Mesenchymal stem cell (in vitro differentiated cells and primary cell): Measurements from ENCODE around the gene DGCR8.

Experiments
- DNase-seq: peaks from one replicate; pipeline ENCODE4 v3.0.0-alpha.2; 2013
- H2AFZ ChIP-seq: one replicate; pipeline ENCODE4 v1.6.1; 2013; ENCODE audit warnings: low read depth, mild to moderate bottlenecking, control low read depth, inconsistent platforms, low read length, moderate library complexity
- H2AK5ac ChIP-seq: 2 replicates; pipeline ENCODE4 v1.6.1; 2013; ENCODE audit warnings: low read length, moderate library complexity, mild to moderate bottlenecking, inconsistent platforms; ENCODE audit not compliant: severe bottlenecking
- H2BK120ac ChIP-seq: one replicate; pipeline ENCODE4 v1.6.1; 2013; ENCODE audit warnings: low read depth, mild to moderate bottlenecking, inconsistent platforms, low read length, moderate library complexity
- H2BK12ac ChIP-seq, 2 experiments: one replicate each; pipeline ENCODE4 v1.6.1; 2013; ENCODE audit warnings: inconsistent platforms in 2 of 2, low read length in 2 of 2, mild to moderate bottlenecking in 2 of 2, moderate library complexity in 2 of 2, control low read depth in 1 of 2
- H2BK15ac ChIP-seq: one replicate; pipeline ENCODE4 v1.6.1; 2013; ENCODE audit warnings: mild to moderate bottlenecking, low read depth, inconsistent platforms; ENCODE audit not compliant: poor library complexity, severe bottlenecking
- H2BK5ac ChIP-seq: 2 replicates; pipeline ENCODE4 v1.6.1; 2013; ENCODE audit warnings: low read depth, mild to moderate bottlenecking, low read length, control low read depth, inconsistent platforms; ENCODE audit not compliant: poor library complexity, severe bottlenecking
- H3K14ac ChIP-seq, 2 experiments: one replicate each; pipeline ENCODE4 v1.6.1; 2013; ENCODE audit warnings: inconsistent platforms in 2 of 2, low read length in 2 of 2, control low read depth in 1 of 2, mild to moderate bottlenecking in 1 of 2, moderate library complexity in 1 of 2
- H3K18ac ChIP-seq, 2 experiments: one replicate each; pipeline ENCODE4 v1.6.1; 2013; ENCODE audit warnings: inconsistent platforms in 2 of 2, low read length in 2 of 2, control low read depth in 1 of 2, low read depth in 1 of 2, mild to moderate bottlenecking in 1 of 2
- H3K23ac ChIP-seq, 2 experiments: one replicate each; pipeline ENCODE4 v1.6.1; 2013; ENCODE audit warnings: inconsistent platforms in 2 of 2, low read length in 2 of 2, mild to moderate bottlenecking in 2 of 2, moderate library complexity in 2 of 2, control low read depth in 1 of 2
- H3K27ac ChIP-seq: 2 replicates; pipeline ENCODE4 v1.5.1; 2013; ENCODE audit warnings: mild to moderate bottlenecking, moderate library complexity, low read length, control low read depth, inconsistent platforms; ENCODE audit not compliant: poor library complexity, severe bottlenecking
- H3K27me3 ChIP-seq, 2 experiments: 2 replicates each; pipeline versions ENCODE4 v1.6.1 to v1.7.0; 2013; ENCODE audit warnings: low read length in 2 of 2, mild to moderate bottlenecking in 2 of 2, moderate library complexity in 2 of 2, control low read depth in 1 of 2, inconsistent platforms in 1 of 2; ENCODE audit not compliant: control insufficient read depth in 1 of 2, insufficient read depth in 1 of 2
- H3K36me3 ChIP-seq, 2 experiments: 2 replicates each; pipeline versions ENCODE4 v1.6.1 to v1.7.0; 2013; ENCODE audit warnings: low read length in 2 of 2, control low read depth in 1 of 2, inconsistent platforms in 1 of 2, low read depth in 1 of 2, mild to moderate bottlenecking in 1 of 2; ENCODE audit not compliant: insufficient read depth in 2 of 2, control insufficient read depth in 1 of 2
- H3K4ac ChIP-seq, 2 experiments: one replicate each; pipeline ENCODE4 v1.6.1; 2013; ENCODE audit warnings: inconsistent platforms in 2 of 2, low read length in 2 of 2, mild to moderate bottlenecking in 2 of 2, moderate library complexity in 2 of 2, control low read depth in 1 of 2, low read depth in 1 of 2
- H3K4me1 ChIP-seq: 2 replicates; pipeline ENCODE4 v1.6.1; 2013; ENCODE audit warnings: low read depth, low read length, control low read depth; ENCODE audit not compliant: control insufficient read depth, insufficient read depth
- H3K4me2 ChIP-seq: 2 replicates; pipeline ENCODE4 v1.6.1; 2013; ENCODE audit warnings: low read length, mild to moderate bottlenecking, inconsistent platforms; ENCODE audit not compliant: poor library complexity, severe bottlenecking
- H3K4me3 ChIP-seq, 2 experiments: 2 replicates each; pipeline versions ENCODE4 v1.5.1 to v1.7.0; 2013; ENCODE audit warnings: low read length in 2 of 2, mild to moderate bottlenecking in 2 of 2, control low read depth in 1 of 2, low read depth in 1 of 2; ENCODE audit not compliant: insufficient read depth in 1 of 2
- H3K79me1 ChIP-seq: replicated peaks from 2 replicates; pipeline ENCODE4 v1.6.1; 2013; ENCODE audit warnings: mild to moderate bottlenecking, control low read depth, low read length, inconsistent platforms; ENCODE audit not compliant: poor library complexity, severe bottlenecking
- H3K9ac ChIP-seq: 2 replicates; pipeline ENCODE4 v1.7.0; 2013; ENCODE audit warnings: mild to moderate bottlenecking, low read length, moderate library complexity
- H3K9me3 ChIP-seq: 2 replicates; pipeline ENCODE4 v1.7.0; 2013; ENCODE audit warnings: mild to moderate bottlenecking, low read length; ENCODE audit not compliant: control insufficient read depth
- H4K8ac ChIP-seq: one replicate; pipeline ENCODE4 v1.6.1; 2013; ENCODE audit warnings: inconsistent platforms, mild to moderate bottlenecking, low read length, moderate library complexity
- H4K91ac ChIP-seq: one replicate; pipeline ENCODE4 v1.6.1; 2013; ENCODE audit warnings: mild to moderate bottlenecking, low read length, inconsistent platforms
- WGBS: methylation state at CpG from one replicate; pipeline ENCODE4 v1.1.7; 2013; ENCODE audit warnings: mixed read lengths; 5-methylcytosine and 5-hydroxymethylcytosine counted together

The DGCR8 gene

DNA sequence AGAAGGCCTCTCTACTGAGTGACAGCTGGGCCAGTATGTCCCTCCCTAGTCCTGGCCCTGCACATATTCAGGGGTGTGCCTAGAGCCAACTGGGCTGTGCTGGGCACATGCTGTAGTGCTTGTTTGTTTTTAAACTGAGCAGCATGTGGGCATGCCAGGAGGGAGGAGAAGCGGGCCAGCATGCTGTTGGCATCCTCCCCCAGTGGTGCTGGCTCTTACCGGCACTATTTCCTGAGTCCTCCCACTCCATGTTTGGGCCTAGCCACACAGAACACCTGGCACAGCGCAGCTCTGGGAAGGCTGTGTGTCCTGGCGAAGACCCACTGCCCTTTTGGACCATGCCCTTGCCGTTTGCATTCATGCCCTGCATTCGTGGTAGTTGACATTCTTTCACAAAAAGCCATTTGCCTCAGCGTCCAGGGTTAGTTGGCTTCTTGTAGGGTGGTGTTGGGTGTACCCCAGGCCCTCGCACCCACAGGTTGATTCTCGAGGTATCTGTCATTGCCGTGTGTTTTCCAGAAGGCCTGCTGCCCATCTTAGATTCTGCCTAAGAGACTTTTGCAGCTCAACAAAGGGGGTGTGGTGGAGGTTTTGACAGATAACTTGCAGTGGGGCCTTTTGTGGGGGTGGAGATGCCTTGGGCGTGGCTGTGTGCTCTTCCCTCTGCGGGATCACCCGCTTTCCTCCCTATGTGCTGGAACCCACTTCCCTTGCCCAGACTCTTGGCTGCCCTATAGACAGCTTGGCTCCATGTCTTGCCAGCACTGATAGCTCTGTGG, 13.6 kb downstream of the DGCR8 start:
- Histone ChIP-seq H2BK15ac (no peak overlapping the region), H3K4me2 (no peak overlapping the region), H4K91ac (no peak overlapping the region), H3K23ac (no peak overlapping the region), H2BK5ac (no peak overlapping the region), H3K18ac (no peak overlapping the region), H3K27me3 (no peaks in the 10 kb centered on the region), H3K9me3 (peaks cover 6% of the 10 kb centered on the region), H2BK120ac (no peak overlapping the region), H3K4me1 (peaks cover 4% of the 10 kb centered on the region), H2AFZ (no peak overlapping the region), H3K14ac (no peak overlapping the region), H3K4me3 (no peak overlapping the region), H3K9ac (no peak overlapping the region), H3K79me1 (peaks cover 47% of the 10 kb centered on the region), H4K8ac (no peak overlapping the region), H2AK5ac (no peak overlapping the region), H3K4ac (no peak overlapping the region), H2BK12ac (no peak overlapping the region), H3K27ac (no peak overlapping the region), H3K36me3 (peaks cover 72 to 96% of the 10 kb centered on the region in 2 experiments)
- no peak for DNase-seq
- 97% methylated on average over 13 of the region's 13 CpGs for WGBS

DNA sequence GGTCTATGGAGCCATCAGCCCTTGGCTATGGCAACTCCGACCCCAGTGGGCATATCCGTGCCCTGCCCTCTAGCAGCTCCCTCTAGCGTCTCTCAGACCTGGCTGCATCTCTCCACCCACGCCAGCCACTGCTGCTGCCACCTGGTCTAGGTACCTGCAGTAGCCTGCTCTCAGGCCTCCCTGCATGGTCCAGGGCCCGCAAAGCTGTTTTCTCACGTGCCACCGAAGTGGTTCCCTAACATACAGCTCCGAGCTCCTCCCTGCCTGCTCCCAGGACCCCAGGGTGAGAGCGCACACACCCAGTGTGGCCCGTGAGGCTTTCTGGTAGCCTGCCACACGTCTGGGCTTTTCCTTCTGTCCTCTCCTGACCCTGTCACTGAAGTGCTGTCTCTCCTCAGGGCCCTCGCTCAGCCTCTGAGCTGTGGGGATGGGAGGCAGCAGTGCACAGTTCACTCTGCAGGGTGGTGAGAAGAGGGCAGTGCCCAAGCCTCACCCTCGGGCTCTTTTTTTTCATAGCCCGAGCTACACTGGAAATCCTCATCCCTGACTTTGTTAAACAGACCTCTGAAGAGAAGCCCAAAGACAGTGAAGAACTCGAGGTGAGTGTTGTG, 14.3 kb downstream of the DGCR8 start:
- peaks cover 4% of the 10 kb centered on the region for H3K4me1 ChIP-seq
- WGBS = 97% methylated on average over 15 of the region's 15 CpGs
- H3K27me3 ChIP-seq = no peaks in the 10 kb centered on the region
- H3K27ac ChIP-seq = no peak overlapping the region
- H3K4ac ChIP-seq = no peak overlapping the region
- H2AK5ac ChIP-seq = no peak overlapping the region
- no peak overlapping the region for H3K4me2 ChIP-seq
- no peak overlapping the region for H3K9ac ChIP-seq
- no peak overlapping the region for H4K91ac ChIP-seq
- H3K79me1 ChIP-seq = peaks cover 51% of the 10 kb centered on the region
- H2BK5ac ChIP-seq = no peak overlapping the region
- no peak overlapping the region for H2BK120ac ChIP-seq
- no peak overlapping the region for H2BK12ac ChIP-seq
- DNase-seq = no peak
- H4K8ac ChIP-seq = no peak overlapping the region
- peaks cover 6% of the 10 kb centered on the region for H3K9me3 ChIP-seq
- no peak overlapping the region for H3K23ac ChIP-seq
- no peak overlapping the region for H2AFZ ChIP-seq
- H2BK15ac ChIP-seq = no peak overlapping the region
- H3K36me3 ChIP-seq = peaks cover 71 to 96% of the 10 kb centered on the region in 2 experiments
- no peak overlapping the region for H3K18ac ChIP-seq
- H3K4me3 ChIP-seq = no peak overlapping the region
- no peak overlapping the region for H3K14ac ChIP-seq

DNA sequence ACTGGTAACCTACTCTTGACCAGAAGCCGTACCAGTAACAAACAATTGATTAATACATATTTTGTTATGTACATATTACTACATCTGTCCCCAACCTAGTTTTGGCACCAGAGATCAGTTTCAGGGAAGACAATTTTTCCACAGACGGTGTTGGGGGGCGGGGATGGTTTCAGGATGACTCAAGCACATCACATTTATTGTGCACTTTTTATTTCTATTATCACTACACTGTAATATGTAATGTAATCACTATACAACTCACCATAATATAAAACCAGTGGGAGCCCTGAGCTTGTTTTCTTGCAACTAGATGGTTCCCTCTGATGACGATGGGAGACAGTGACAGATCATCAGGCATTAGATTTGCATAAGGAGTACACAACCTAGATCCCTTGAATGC, 15.5 kb downstream of the DGCR8 start:
- WGBS = 100% methylated on average over 2 of the region's 4 CpGs

DNA sequence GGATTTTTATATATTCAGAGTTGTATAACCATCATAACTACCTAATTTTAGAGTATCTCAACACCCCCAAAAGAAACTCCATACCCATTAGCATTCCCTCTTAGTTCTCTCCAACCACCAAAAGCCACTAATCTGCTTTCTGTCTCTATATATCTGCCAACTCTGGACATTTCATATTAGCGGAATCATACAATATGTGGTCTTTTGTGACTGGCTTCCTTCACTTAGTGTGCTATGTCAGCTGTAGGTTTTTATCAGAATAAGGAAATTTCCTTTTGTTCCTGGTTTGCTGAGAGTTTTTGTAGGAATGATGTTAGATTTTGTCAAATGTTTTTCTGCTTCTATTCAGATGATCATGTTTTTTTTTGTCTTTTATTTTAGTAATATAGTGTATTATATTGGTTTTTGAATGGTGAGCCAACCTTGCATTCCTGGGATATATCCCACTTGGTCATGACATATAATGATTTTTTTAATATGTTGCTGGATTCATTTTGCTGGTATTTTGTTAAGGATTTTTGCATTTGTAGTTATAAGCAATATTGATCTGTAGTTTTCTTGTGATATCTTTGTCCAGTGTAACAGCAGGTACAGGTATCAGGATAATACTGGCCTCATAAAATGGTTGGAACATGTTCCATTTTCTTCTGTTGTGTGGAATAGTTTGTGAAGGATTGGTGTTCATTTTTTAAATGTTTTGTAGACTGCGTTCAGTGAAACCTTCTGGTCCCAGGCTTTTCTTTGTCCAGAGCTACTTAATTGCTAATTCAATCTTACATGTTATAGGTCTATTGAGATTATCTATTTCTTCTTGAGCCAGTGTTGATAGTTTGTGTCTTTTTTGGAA, 16.8 kb downstream of the DGCR8 start:
- no peak overlapping the region for H4K8ac ChIP-seq
- no peak overlapping the region for H3K4me3 ChIP-seq
- no peak overlapping the region for H2BK5ac ChIP-seq
- H2AK5ac ChIP-seq = no peak overlapping the region
- no peak overlapping the region for H2BK12ac ChIP-seq
- H3K4me2 ChIP-seq = no peak overlapping the region
- H3K36me3 ChIP-seq = peaks cover 69 to 93% of the 10 kb centered on the region in 2 experiments
- no peak overlapping the region for H3K4ac ChIP-seq
- no peak overlapping the region for H2AFZ ChIP-seq
- WGBS = 100% methylated on average over 1 of the region's 2 CpGs
- no peak overlapping the region for H3K14ac ChIP-seq
- no peak overlapping the region for H2BK15ac ChIP-seq
- H3K9ac ChIP-seq = no peak overlapping the region
- no peaks in the 10 kb centered on the region for H3K4me1 ChIP-seq
- DNase-seq = no peak
- H3K9me3 ChIP-seq = peaks cover 6% of the 10 kb centered on the region
- no peak overlapping the region for H2BK120ac ChIP-seq
- peaks cover 43% of the 10 kb centered on the region for H3K79me1 ChIP-seq
- H3K27ac ChIP-seq = no peak overlapping the region
- no peak overlapping the region for H3K23ac ChIP-seq
- no peaks in the 10 kb centered on the region for H3K27me3 ChIP-seq
- H4K91ac ChIP-seq = no peak overlapping the region
- H3K18ac ChIP-seq = no peak overlapping the region

More for the DNA sequence above, 15.5 kb downstream of the DGCR8 start:
- H3K18ac ChIP-seq = no peak overlapping the region
- no peak overlapping the region for H4K91ac ChIP-seq
- no peak overlapping the region for H2AK5ac ChIP-seq
- H2BK12ac ChIP-seq = no peak overlapping the region
- peaks cover 68 to 95% of the 10 kb centered on the region in 2 experiments for H3K36me3 ChIP-seq
- H3K9ac ChIP-seq = no peak overlapping the region
- H2BK5ac ChIP-seq = no peak overlapping the region
- no peak overlapping the region for H3K23ac ChIP-seq
- H3K4ac ChIP-seq = no peak overlapping the region
- H3K79me1 ChIP-seq = peaks cover 44% of the 10 kb centered on the region
- H3K4me3 ChIP-seq = no peak overlapping the region
- no peak overlapping the region for H2BK120ac ChIP-seq
- H4K8ac ChIP-seq = no peak overlapping the region
- H3K9me3 ChIP-seq = peaks cover 6% of the 10 kb centered on the region
- H3K14ac ChIP-seq = no peak overlapping the region
- no peak overlapping the region for H3K27ac ChIP-seq
- DNase-seq = no peak
- no peak overlapping the region for H2AFZ ChIP-seq
- H3K4me2 ChIP-seq = no peak overlapping the region
- H3K4me1 ChIP-seq = peaks cover 2% of the 10 kb centered on the region
- H3K27me3 ChIP-seq = no peaks in the 10 kb centered on the region
- no peak overlapping the region for H2BK15ac ChIP-seq
